Measurements from ENCODE around the gene GXYLT2. TPM values are rescaled to one million over a fixed set of nuclear protein-coding genes. Genes with fewer than 3 reads are reported as not detected.

Gene GXYLT2
- total and polyA plus RNA-seq, 2 of the 13 experiments (the other 11 are each of a cell fraction or from before 2014, with no cell fraction given): 4.3 to 6.9 TPM

DNA sequence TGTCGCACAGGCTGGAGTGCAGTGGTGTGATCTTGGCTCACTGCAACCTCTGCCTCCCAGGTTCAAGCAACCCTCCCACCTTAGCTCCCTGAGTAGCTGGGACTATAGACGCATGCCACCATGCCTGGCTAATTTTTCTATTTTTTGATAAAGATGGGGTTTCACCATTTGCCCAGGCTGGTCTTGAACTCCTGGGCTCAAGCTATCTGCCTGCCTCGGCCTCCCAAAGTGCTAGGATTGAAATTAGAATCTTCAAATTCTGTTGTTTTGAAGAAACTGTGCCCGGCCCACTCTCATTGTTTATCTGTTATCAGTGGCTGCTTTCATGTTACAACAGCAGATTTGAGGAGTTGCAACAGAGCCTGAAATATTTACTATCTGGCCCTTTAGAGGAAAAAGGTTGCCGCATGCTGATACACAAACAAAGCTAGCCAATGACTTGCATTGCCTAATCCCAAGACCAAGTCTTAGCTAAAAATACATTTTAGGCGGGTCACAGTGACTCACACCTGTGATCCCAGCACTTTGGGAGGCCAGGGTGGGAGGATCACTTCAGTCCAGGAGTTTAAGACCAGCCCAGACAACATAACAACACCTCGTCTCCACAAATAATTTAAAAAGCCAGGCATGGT lies 65.6 kb downstream of the GXYLT2 start (continued):
- TF ChIP-seq ZNF746 (CRISPR knock-in tag; IDR thresholded peaks at IDR 0.05): peak; percentile 64; the same call in 1 of the 2 replicates
- TF ChIP-seq POLR2G (IDR thresholded peaks at IDR 0.05; ENCODE audit: low read depth, low read length): no peak
- TF ChIP-seq RXRA (CRISPR knock-in tag; IDR thresholded peaks at IDR 0.05): peak; percentile 49; the same call in 1 of the 2 replicates
- peak; percentile 92 for TF ChIP-seq FOXO1 (CRISPR knock-in tag; IDR thresholded peaks at IDR 0.05)
- no peak; the same call in 1 of the 2 replicates for TF ChIP-seq NFE2L2 (IDR thresholded peaks at IDR 0.05; ENCODE audit: low read length)
- TF ChIP-seq MATR3 (CRISPR knock-in tag; IDR thresholded peaks at IDR 0.05): no peak
- TF ChIP-seq, protein P1, sequence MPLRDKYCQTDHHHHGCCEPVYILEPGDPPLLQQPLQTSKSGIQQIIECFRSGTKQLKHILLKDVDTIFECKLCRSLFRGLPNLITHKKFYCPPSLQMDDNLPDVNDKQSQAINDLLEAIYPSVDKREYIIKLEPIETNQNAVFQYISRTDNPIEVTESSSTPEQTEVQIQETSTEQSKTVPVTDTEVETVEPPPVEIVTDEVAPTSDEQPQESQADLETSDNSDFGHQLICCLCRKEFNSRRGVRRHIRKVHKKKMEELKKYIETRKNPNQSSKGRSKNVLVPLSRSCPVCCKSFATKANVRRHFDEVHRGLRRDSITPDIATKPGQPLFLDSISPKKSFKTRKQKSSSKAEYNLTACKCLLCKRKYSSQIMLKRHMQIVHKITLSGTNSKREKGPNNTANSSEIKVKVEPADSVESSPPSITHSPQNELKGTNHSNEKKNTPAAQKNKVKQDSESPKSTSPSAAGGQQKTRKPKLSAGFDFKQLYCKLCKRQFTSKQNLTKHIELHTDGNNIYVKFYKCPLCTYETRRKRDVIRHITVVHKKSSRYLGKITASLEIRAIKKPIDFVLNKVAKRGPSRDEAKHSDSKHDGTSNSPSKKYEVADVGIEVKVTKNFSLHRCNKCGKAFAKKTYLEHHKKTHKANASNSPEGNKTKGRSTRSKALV (CRISPR knock-in tag; IDR thresholded peaks at IDR 0.05): peak; percentile 72; the same call in 1 of the 2 replicates
- no peak for TF ChIP-seq ARNT (IDR thresholded peaks at IDR 0.05)
- peak; percentile 58 for TF ChIP-seq THAP11 (CRISPR knock-in tag; IDR thresholded peaks at IDR 0.05)
- TF ChIP-seq, protein P2, sequence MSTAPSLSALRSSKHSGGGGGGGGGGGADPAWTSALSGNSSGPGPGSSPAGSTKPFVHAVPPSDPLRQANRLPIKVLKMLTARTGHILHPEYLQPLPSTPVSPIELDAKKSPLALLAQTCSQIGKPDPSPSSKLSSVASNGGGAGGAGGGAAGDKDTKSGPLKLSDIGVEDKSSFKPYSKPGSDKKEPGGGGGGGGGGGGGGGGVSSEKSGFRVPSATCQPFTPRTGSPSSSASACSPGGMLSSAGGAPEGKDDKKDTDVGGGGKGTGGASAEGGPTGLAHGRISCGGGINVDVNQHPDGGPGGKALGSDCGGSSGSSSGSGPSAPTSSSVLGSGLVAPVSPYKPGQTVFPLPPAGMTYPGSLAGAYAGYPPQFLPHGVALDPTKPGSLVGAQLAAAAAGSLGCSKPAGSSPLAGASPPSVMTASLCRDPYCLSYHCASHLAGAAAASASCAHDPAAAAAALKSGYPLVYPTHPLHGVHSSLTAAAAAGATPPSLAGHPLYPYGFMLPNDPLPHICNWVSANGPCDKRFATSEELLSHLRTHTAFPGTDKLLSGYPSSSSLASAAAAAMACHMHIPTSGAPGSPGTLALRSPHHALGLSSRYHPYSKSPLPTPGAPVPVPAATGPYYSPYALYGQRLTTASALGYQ (CRISPR knock-in tag; IDR thresholded peaks at IDR 0.05): peak; percentile 88
- TF ChIP-seq, protein P3, sequence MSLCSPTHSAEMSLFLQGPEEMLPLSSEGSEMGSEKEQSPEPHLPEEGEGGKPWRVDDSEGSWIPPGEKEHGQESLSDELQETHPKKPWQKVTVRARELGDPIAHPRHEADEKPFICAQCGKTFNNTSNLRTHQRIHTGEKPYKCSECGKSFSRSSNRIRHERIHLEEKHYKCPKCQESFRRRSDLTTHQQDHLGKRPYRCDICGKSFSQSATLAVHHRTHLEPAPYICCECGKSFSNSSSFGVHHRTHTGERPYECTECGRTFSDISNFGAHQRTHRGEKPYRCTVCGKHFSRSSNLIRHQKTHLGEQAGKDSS (CRISPR knock-in tag; IDR thresholded peaks at IDR 0.05; ENCODE audit: borderline replicate concordance, low read depth): no peak
- TF ChIP-seq KLF13 (CRISPR knock-in tag; IDR thresholded peaks at IDR 0.05): no peak
- no peak for TF ChIP-seq PTBP1 (IDR thresholded peaks at IDR 0.05; ENCODE audit: low read depth, low read length, poor library complexity, severe bottlenecking)
- TF ChIP-seq NR2C2 (CRISPR knock-in tag; IDR thresholded peaks at IDR 0.05; ENCODE audit: borderline replicate concordance): peak; percentile 57; the same call in 1 of the 2 replicates
- TF ChIP-seq ZNF547 (CRISPR knock-in tag; IDR thresholded peaks at IDR 0.05): no peak
- no peak for TF ChIP-seq HNRNPK (IDR thresholded peaks at IDR 0.05; ENCODE audit: low read depth, low read length, poor library complexity, severe bottlenecking)
- TF ChIP-seq ZNF17 (CRISPR knock-in tag; IDR thresholded peaks at IDR 0.05): no peak
- TF ChIP-seq ZNF709 (CRISPR knock-in tag; IDR thresholded peaks at IDR 0.05): no peak
- TF ChIP-seq ZNF598 (CRISPR knock-in tag; IDR thresholded peaks at IDR 0.05; ENCODE audit: borderline replicate concordance): no peak
- TF ChIP-seq ZNF326 (CRISPR knock-in tag; IDR thresholded peaks at IDR 0.05; ENCODE audit: borderline replicate concordance): no peak
- TF ChIP-seq, protein P4, sequence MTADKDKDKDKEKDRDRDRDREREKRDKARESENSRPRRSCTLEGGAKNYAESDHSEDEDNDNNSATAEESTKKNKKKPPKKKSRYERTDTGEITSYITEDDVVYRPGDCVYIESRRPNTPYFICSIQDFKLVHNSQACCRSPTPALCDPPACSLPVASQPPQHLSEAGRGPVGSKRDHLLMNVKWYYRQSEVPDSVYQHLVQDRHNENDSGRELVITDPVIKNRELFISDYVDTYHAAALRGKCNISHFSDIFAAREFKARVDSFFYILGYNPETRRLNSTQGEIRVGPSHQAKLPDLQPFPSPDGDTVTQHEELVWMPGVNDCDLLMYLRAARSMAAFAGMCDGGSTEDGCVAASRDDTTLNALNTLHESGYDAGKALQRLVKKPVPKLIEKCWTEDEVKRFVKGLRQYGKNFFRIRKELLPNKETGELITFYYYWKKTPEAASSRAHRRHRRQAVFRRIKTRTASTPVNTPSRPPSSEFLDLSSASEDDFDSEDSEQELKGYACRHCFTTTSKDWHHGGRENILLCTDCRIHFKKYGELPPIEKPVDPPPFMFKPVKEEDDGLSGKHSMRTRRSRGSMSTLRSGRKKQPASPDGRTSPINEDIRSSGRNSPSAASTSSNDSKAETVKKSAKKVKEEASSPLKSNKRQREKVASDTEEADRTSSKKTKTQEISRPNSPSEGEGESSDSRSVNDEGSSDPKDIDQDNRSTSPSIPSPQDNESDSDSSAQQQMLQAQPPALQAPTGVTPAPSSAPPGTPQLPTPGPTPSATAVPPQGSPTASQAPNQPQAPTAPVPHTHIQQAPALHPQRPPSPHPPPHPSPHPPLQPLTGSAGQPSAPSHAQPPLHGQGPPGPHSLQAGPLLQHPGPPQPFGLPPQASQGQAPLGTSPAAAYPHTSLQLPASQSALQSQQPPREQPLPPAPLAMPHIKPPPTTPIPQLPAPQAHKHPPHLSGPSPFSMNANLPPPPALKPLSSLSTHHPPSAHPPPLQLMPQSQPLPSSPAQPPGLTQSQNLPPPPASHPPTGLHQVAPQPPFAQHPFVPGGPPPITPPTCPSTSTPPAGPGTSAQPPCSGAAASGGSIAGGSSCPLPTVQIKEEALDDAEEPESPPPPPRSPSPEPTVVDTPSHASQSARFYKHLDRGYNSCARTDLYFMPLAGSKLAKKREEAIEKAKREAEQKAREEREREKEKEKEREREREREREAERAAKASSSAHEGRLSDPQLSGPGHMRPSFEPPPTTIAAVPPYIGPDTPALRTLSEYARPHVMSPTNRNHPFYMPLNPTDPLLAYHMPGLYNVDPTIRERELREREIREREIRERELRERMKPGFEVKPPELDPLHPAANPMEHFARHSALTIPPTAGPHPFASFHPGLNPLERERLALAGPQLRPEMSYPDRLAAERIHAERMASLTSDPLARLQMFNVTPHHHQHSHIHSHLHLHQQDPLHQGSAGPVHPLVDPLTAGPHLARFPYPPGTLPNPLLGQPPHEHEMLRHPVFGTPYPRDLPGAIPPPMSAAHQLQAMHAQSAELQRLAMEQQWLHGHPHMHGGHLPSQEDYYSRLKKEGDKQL (CRISPR knock-in tag; IDR thresholded peaks at IDR 0.05; ENCODE audit: low read depth): peak; percentile 55; the same call in 1 of the 2 replicates

Measured in HepG2 (cell line).